ENCODE data around the gene CLK4. TPM values are rescaled to one million over a fixed set of nuclear protein-coding genes. Genes with fewer than 3 reads are reported as not detected.

CLK4 gene
- total and polyA plus RNA-seq, 2 of the 8 experiments (the other 6 are each of a cell fraction or from before 2014, with no cell fraction given) = 8.1 to 12.6 TPM

- Histone ChIP-seq H3K4me1 (replicated peaks in 1 of 4; ENCODE audit: control insufficient read depth in 3 of 4, insufficient read depth in 4 of 4, low read length in 3 of 4) (peaks cover 0 to 1% (median 0%) of the 10 kb centered on the region in 4 experiments; a peak in 1 of 7 replicates), H3K36me3 (ENCODE audit: control insufficient read depth in 2 of 4, insufficient read depth in 4 of 4, low read length in 3 of 4) (no peaks in the 10 kb centered on the region), H3K23me2 (ENCODE audit: low read depth, low read length) (no peaks in the 10 kb centered on the region), H2BK15ac (ENCODE audit: low read length) (no peak overlapping the region), H3K79me1 (ENCODE audit: low read depth, low read length) (no peaks in the 10 kb centered on the region), H2BK20ac (ENCODE audit: low read length) (no peak overlapping the region), H3K27me3 (replicated peaks in 1 of 4; ENCODE audit: control insufficient read depth in 3 of 4, extremely low read depth in 1 of 4, insufficient read depth in 3 of 4, low read length in 3 of 4) (no peaks in the 10 kb centered on the region), H3K18ac (ENCODE audit: extremely low read depth, low read length) (no peak overlapping the region), H3K27ac (ENCODE audit: low read depth, low read length) (no peak overlapping the region), H3K56ac (replicated peaks; ENCODE audit: insufficient read length, low read depth, low read length) (no peak overlapping the region), H4K5ac (ENCODE audit: insufficient read length, low read depth, low read length) (no peak overlapping the region), H3K4ac (replicated peaks; ENCODE audit: insufficient read length, low read depth, low read length) (no peak overlapping the region), H3K23ac (ENCODE audit: insufficient read length) (no peak overlapping the region), H3K14ac (ENCODE audit: insufficient read length) (no peak overlapping the region), H3K4me3 (ENCODE audit: extremely low read depth in 1 of 4, insufficient read depth in 2 of 4, low read depth in 3 of 4, low read length in 4 of 4) (no peak overlapping the region), H2AK5ac (ENCODE audit: low read depth, low read length) (no peak overlapping the region), H3K79me2 (ENCODE audit: control insufficient read depth in 1 of 2, insufficient read depth in 2 of 2, low read length in 2 of 2) (no peaks in the 10 kb centered on the region), H3K9ac (replicated peaks in 1 of 4; ENCODE audit: extremely low read depth in 1 of 4, low read depth in 3 of 4, low read length in 3 of 4) (no peak overlapping the region), H3K9me3 (ENCODE audit: insufficient read depth in 2 of 2, low read depth in 1 of 2, low read length in 1 of 2) (peaks cover 6 to 7% of the 10 kb centered on the region in 2 experiments; a peak in 2 of 4 replicates), H3K4me2 (ENCODE audit: insufficient read depth in 1 of 2, low read depth in 2 of 2, low read length in 2 of 2) (no peak overlapping the region), H2BK5ac (ENCODE audit: low read depth, low read length) (no peak overlapping the region), H4K91ac (replicated peaks; ENCODE audit: insufficient read length, low read length) (no peak overlapping the region), H2BK120ac (replicated peaks; ENCODE audit: low read depth, low read length) (no peak overlapping the region), H4K20me1 (replicated peaks in 1 of 2; ENCODE audit: control insufficient read depth in 1 of 2, insufficient read depth in 2 of 2, low read length in 2 of 2) (no peaks in the 10 kb centered on the region), H2AFZ (ENCODE audit: low read length) (no peak overlapping the region), H2BK12ac (ENCODE audit: low read depth, low read length) (no peak overlapping the region), H4K8ac (ENCODE audit: extremely low read depth, insufficient read depth, low read length) (no peak overlapping the region)
- CTCF ChIA-PET (ENCODE audit: partially characterized antibody) = no interaction called here
- DNase-seq (ENCODE audit: low read depth in 1 of 2, low spot score in 2 of 2) (no peak), FAIRE-seq (no peak)
- 88% methylated on average over 7 of the region's 7 CpGs; no CpG with 5 or more reads in 1 of the 2 experiments for WGBS, 2 experiments (ENCODE audit: extremely low coverage in 1 of 2, insufficient coverage in 1 of 2, insufficient read length in 1 of 2, insufficient replicate concordance in 2 of 2, low coverage in 1 of 2, low lambda C conversion rate in 2 of 2, missing lambda C conversion rate in 1 of 2)
- POLR2A ChIA-PET (ENCODE audit: partially characterized antibody) = no interaction called here
- TF ChIP-seq SIRT6 (IDR thresholded peaks at IDR 0.05; ENCODE audit: low read length) (no peak), TBP (IDR thresholded peaks at IDR 0.05; ENCODE audit: low read depth, low read length) (no peak), TEAD4 (IDR thresholded peaks at IDR 0.05; ENCODE audit: low read depth, low read length) (no peak), TAF1 (IDR thresholded peaks at IDR 0.05; ENCODE audit: low read depth, low read length) (no peak), KDM1A (IDR thresholded peaks at IDR 0.05; ENCODE audit: borderline replicate concordance, low read length) (no peak), JUN (IDR thresholded peaks at IDR 0.05; ENCODE audit: low read depth, low read length) (no peak), CHD2 (IDR thresholded peaks at IDR 0.05; ENCODE audit: low read length) (no peak), JUND (IDR thresholded peaks at IDR 0.05; ENCODE audit: low read length) (no peak), TAF7 (optimal IDR thresholded peaks at IDR 0.05; ENCODE audit: borderline replicate concordance, low read depth, low read length) (no peak), ATF3 (IDR thresholded peaks at IDR 0.05; ENCODE audit: insufficient read depth, low read depth, low read length) (no peak), SP1 (IDR thresholded peaks at IDR 0.05; ENCODE audit: low read depth, low read length) (no peak), FOSL1 (IDR thresholded peaks at IDR 0.05; ENCODE audit: insufficient read depth, low read depth, low read length) (no peak), BCL11A (IDR thresholded peaks at IDR 0.05; ENCODE audit: low read depth in 2 of 2, low read length in 2 of 2) (no peak), SRF (IDR thresholded peaks at IDR 0.05; ENCODE audit: low read depth, low read length) (no peak), POLR2A (IDR thresholded peaks at IDR 0.05; ENCODE audit: control extremely low read depth in 1 of 2, low read depth in 2 of 2, low read length in 2 of 2) (no peak), CTBP2 (IDR thresholded peaks at IDR 0.05; ENCODE audit: borderline replicate concordance, insufficient read depth, insufficient read length, low read length) (no peak)
Measured at GRCh38 chr5:178668579-178668978, 41.7 kb upstream of the CLK4 start.

All from H1 (cell line).